Keratinocyte (primary cell): ENCODE data around the gene ARID5B.

Source experiments
- CTCF ChIP-seq, 3 experiments: IDR thresholded peaks in 1 of 3; conservative IDR thresholded peaks in 1 of 3; optimal IDR thresholded peaks in 1 of 3; 2 replicates in 2 of 3; 3 replicates in 1 of 3; pipeline versions ENCODE3 to v1.5.1; 2011; ENCODE audit warnings: low read length in 3 of 3, mild to moderate bottlenecking in 3 of 3, moderate library complexity in 2 of 3, control low read depth in 1 of 3, inconsistent platforms in 1 of 3; ENCODE audit not compliant: insufficient read depth in 2 of 3; ENCODE audit errors: extremely low read depth in 1 of 3
- EZH2 ChIP-seq: IDR thresholded peaks from one replicate; pipeline ENCODE4 v1.6.1; 2012; ENCODE audit warnings: inconsistent platforms, mild to moderate bottlenecking, low read length, moderate library complexity

GRCh38 chr10:61950449-61951143 lies 49.1 kb downstream of the ARID5B start:
- TF ChIP-seq CTCF (optimal IDR thresholded peaks at IDR 0.05 in 1 of 3, IDR thresholded peaks at IDR 0.05 in 1 of 3, conservative IDR thresholded peaks at IDR 0.05 in 1 of 3; ENCODE audit: extremely low read depth in 1 of 3, insufficient read depth in 2 of 3, low read length in 3 of 3) (no peak), EZH2 (no peak)
